ENCODE measurements around the gene RNASE11. TPM values are rescaled to one million over a fixed set of nuclear protein-coding genes. Genes with fewer than 3 reads are reported as not detected.
A peak's percentile ranks its signal among the peaks of the same experiment; 100 is the strongest.

RNASE11 gene
- not detected in 2 replicates for total RNA-seq (2021)
- not detected for Bru-seq, nascent RNA
- BruChase-seq, experiment 1, labeled RNA remaining after a 2-hour chase, result not detected
- not detected for BruChase-seq, experiment 2, labeled RNA remaining after a 6-hour chase
- long read RNA-seq, result 0 reads

DNA sequence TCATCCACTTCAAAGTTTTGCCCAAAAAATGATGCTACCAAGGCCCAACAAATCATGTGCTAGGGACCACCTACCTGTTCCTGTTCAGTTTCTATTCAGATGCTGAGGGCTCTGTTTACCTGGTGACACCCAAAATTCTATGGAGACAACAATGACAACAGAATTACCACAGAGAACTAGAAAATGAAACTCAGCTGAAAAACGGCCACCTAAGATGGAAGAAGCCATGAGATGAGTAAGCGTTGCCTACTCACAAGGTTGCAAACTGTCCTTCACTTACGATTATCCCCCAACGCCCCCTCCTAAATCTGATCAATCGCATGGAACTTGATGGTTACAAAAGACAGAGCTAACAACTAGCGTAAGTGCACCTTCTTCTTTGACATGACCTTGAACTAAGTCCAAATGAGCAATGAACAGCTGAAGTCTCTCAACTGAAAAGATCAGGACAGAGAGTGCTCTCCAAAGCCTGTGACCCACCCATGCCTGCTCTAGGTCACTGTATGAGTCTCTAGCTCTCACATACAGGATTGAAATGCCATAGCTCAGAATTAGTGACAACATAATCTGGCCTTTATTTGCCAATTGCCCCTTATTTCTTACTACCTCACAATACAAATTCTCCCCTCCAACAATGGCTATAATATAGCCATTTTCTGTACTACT, at the start of gene RNASE11:
Gene RNASE11, minus strand, starts transcription at position 513 of the 666 bp plus-strand sequence.
- Histone ChIP-seq H3K27me3 (replicated peaks; ENCODE audit: insufficient read depth, low read depth, low read length, poor library complexity) (no peaks in the 10 kb centered on the region), H3K36me3 (ENCODE audit: insufficient read depth, low read length, poor library complexity, severe bottlenecking) (no peaks in the 10 kb centered on the region), H3K27ac (ENCODE audit: low read depth, low read length, poor library complexity, severe bottlenecking) (no peak within 1 kb of the TSS), H3K9me3 (ENCODE audit: low read depth, low read length, poor library complexity, severe bottlenecking) (no peaks in the 10 kb centered on the region), H3K4me3 (ENCODE audit: low read depth, low read length, poor library complexity, severe bottlenecking) (no peak within 1 kb of the TSS), H3K4me1 (ENCODE audit: insufficient read depth, low read length, poor library complexity, severe bottlenecking) (no peaks in the 10 kb centered on the region)
- no peak for TF ChIP-seq EZH2 (IDR thresholded peaks at IDR 0.05; ENCODE audit: borderline replicate concordance, low read depth, low read length, poor library complexity, severe bottlenecking)
- TF ChIP-seq, protein P1, sequence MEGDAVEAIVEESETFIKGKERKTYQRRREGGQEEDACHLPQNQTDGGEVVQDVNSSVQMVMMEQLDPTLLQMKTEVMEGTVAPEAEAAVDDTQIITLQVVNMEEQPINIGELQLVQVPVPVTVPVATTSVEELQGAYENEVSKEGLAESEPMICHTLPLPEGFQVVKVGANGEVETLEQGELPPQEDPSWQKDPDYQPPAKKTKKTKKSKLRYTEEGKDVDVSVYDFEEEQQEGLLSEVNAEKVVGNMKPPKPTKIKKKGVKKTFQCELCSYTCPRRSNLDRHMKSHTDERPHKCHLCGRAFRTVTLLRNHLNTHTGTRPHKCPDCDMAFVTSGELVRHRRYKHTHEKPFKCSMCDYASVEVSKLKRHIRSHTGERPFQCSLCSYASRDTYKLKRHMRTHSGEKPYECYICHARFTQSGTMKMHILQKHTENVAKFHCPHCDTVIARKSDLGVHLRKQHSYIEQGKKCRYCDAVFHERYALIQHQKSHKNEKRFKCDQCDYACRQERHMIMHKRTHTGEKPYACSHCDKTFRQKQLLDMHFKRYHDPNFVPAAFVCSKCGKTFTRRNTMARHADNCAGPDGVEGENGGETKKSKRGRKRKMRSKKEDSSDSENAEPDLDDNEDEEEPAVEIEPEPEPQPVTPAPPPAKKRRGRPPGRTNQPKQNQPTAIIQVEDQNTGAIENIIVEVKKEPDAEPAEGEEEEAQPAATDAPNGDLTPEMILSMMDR (conservative IDR thresholded peaks at IDR 0.05; ENCODE audit: low read depth, low read length), result no peak
- no TSS peak for BruUV-seq (replicated peaks)
- no peak for DNase-seq (ENCODE audit: low spot score)
- intact Hi-C loops (cut with micrococcal nuclease; ENCODE audit: unreplicated experiment), result loop anchor here (5.0 kb wide), 1 partner anchor 35 kb away; no protein-coding TSS in a partner anchor
- ChIA-PET CTCF (no interaction called here), POLR2A (ENCODE audit: low non-redundant PET) (no interaction called here)

- Histone ChIP-seq H3K27me3 (replicated peaks; ENCODE audit: insufficient read depth, low read depth, low read length, poor library complexity) (peaks cover 6% of the 10 kb centered on the region), H3K36me3 (ENCODE audit: insufficient read depth, low read length, poor library complexity, severe bottlenecking) (no peaks in the 10 kb centered on the region), H3K9me3 (ENCODE audit: low read depth, low read length, poor library complexity, severe bottlenecking) (no peaks in the 10 kb centered on the region), H3K27ac (ENCODE audit: low read depth, low read length, poor library complexity, severe bottlenecking) (no peak overlapping the region), H3K4me1 (ENCODE audit: insufficient read depth, low read length, poor library complexity, severe bottlenecking) (peaks cover 5% of the 10 kb centered on the region), H3K4me3 (ENCODE audit: low read depth, low read length, poor library complexity, severe bottlenecking) (peak overlapping the region; percentile 58)
- intact Hi-C loops (cut with micrococcal nuclease; ENCODE audit: unreplicated experiment), result loop anchor here (1.0 to 2.0 kb wide), 2 partner anchors 48 to 338 kb away; no protein-coding TSS in a partner anchor
- TF ChIP-seq, protein P1 (conservative IDR thresholded peaks at IDR 0.05; ENCODE audit: low read depth, low read length), result no peak
- TF ChIP-seq EZH2 (IDR thresholded peaks at IDR 0.05; ENCODE audit: borderline replicate concordance, low read depth, low read length, poor library complexity, severe bottlenecking), result no peak
- DNase-seq (ENCODE audit: low spot score), result peak; percentile 96
- CTCF ChIA-PET, result interaction anchor here (0.7 kb wide), 1 partner anchor 11 kb away, joined by 11 read pairs; no protein-coding TSS in a partner anchor
- BruUV-seq (replicated peaks), result no TSS peak
- POLR2A ChIA-PET (ENCODE audit: low non-redundant PET), result no interaction called here
These were observed 45.3 kb upstream of the RNASE11 start for GRCh38 chr14:20632831-20633691.

GRCh38 chr14:20632448-20632830, 44.6 kb upstream of the RNASE11 start:
- intact Hi-C loops (cut with micrococcal nuclease; ENCODE audit: unreplicated experiment), result loop anchor here (1.0 to 2.0 kb wide), 2 partner anchors 49 to 338 kb away; no protein-coding TSS in a partner anchor
- no TSS peak for BruUV-seq (replicated peaks)
- TF ChIP-seq EZH2 (IDR thresholded peaks at IDR 0.05; ENCODE audit: borderline replicate concordance, low read depth, low read length, poor library complexity, severe bottlenecking), result no peak
- TF ChIP-seq, protein P1 (conservative IDR thresholded peaks at IDR 0.05; ENCODE audit: low read depth, low read length), result no peak
- no peak for DNase-seq (ENCODE audit: low spot score)
- Histone ChIP-seq H3K4me1 (ENCODE audit: insufficient read depth, low read length, poor library complexity, severe bottlenecking) (peaks cover 10% of the 10 kb centered on the region), H3K27ac (ENCODE audit: low read depth, low read length, poor library complexity, severe bottlenecking) (no peak overlapping the region), H3K4me3 (ENCODE audit: low read depth, low read length, poor library complexity, severe bottlenecking) (peak overlapping the region; percentile 58), H3K27me3 (replicated peaks; ENCODE audit: insufficient read depth, low read depth, low read length, poor library complexity) (peaks cover 6% of the 10 kb centered on the region), H3K36me3 (ENCODE audit: insufficient read depth, low read length, poor library complexity, severe bottlenecking) (no peaks in the 10 kb centered on the region), H3K9me3 (ENCODE audit: low read depth, low read length, poor library complexity, severe bottlenecking) (no peaks in the 10 kb centered on the region)
- CTCF ChIA-PET, result interaction anchor here (0.7 kb wide), 1 partner anchor 10 kb away, joined by 11 read pairs; no protein-coding TSS in a partner anchor
- POLR2A ChIA-PET (ENCODE audit: low non-redundant PET), result no interaction called here

All from A673 (cell line).